Endothelial cell of umbilical vein (primary cell): ENCODE measurements around the gene ATP8A2. TPM values are rescaled to one million over a fixed set of nuclear protein-coding genes. Genes with fewer than 3 reads are reported as not detected.

Experiments used
- BruUV-seq: library from RNA; stranded (reverse); fragments of 400-500 nt; replicated peaks from 2 replicates; lab custom pipeline; 2021; lab: Mats Ljungman, UMichigan
- CTCF ChIA-PET: fragments of 300-600, 350-600 bp; sonication (Branson Sonifier 250); formaldehyde crosslinking; loops from one replicate; lab custom pipeline; 2021; ENCODE audit warnings: antibody characterized with exemption, inconsistent platforms; lab: Charles Lee
- POLR2A ChIA-PET: fragments of 300-600, 350-600 bp; sonication (Branson Sonifier 250); formaldehyde crosslinking; loops from one replicate; lab custom pipeline; 2021; ENCODE audit warnings: antibody characterized with exemption, inconsistent platforms; lab: Charles Lee
- DNase-seq: peaks from one replicate; pipeline ENCODE4 v3.0.0-alpha.2; 2011; ENCODE audit warnings: low read depth, low spot score
- FAIRE-seq: peaks from 2 replicates; lab custom pipeline; 2011; peaks lifted over from hg19 to GRCh38; lab: Jason Lieb, UNC
- H2AFZ ChIP-seq: 2 replicates; pipeline ENCODE4 v1.6.0; 2012; ENCODE audit warnings: low read depth, low read length, control low read depth, inconsistent platforms
- H3K27ac ChIP-seq: 2 replicates; pipeline ENCODE4 v1.5.1; 2011; ENCODE audit warnings: low read depth, mild to moderate bottlenecking, control low read depth, low read length, moderate library complexity; ENCODE audit not compliant: insufficient read depth
- H3K27me3 ChIP-seq, 2 experiments: 2 replicates each; pipeline versions ENCODE4 v1.6.0 to v1.6.1; 2011; ENCODE audit warnings: low read length in 2 of 2, mixed read lengths in 1 of 2; ENCODE audit not compliant: control insufficient read depth in 2 of 2, insufficient read depth in 2 of 2
- H3K36me3 ChIP-seq, 2 experiments: 2 replicates in 1 of 2; 3 replicates in 1 of 2; pipeline ENCODE4 v1.5.1; 2011; ENCODE audit warnings: low read length in 2 of 2, mild to moderate bottlenecking in 1 of 2, moderate library complexity in 1 of 2; ENCODE audit not compliant: control insufficient read depth in 2 of 2, insufficient read depth in 2 of 2; ENCODE audit errors: extremely low read depth in 1 of 2
- H3K4me1 ChIP-seq: 3 replicates; pipeline ENCODE4 v1.5.1; 2011; ENCODE audit warnings: mild to moderate bottlenecking, low read length; ENCODE audit not compliant: control insufficient read depth, insufficient read depth; ENCODE audit errors: extremely low read depth
- H3K4me2 ChIP-seq: 2 replicates; pipeline ENCODE4 v1.6.1; 2011; ENCODE audit warnings: low read length, control low read depth, mixed read lengths; ENCODE audit not compliant: insufficient read depth
- H3K4me3 ChIP-seq, 3 experiments: fragments of 200-600 bp in 1 of 3; sonication (generic), shearing (Covaris generic) in 1 of 3; replicated peaks in 1 of 3; 2 replicates each; pipeline ENCODE4 v1.5.1; 2011 to 2016; ENCODE audit warnings: control low read depth in 3 of 3, low read length in 3 of 3, mild to moderate bottlenecking in 2 of 3, inconsistent platforms in 1 of 3, low read depth in 1 of 3, moderate library complexity in 1 of 3; ENCODE audit not compliant: insufficient read depth in 1 of 3
- H3K79me2 ChIP-seq: 2 replicates; pipeline ENCODE4 v1.6.0; 2012; ENCODE audit warnings: low read length, inconsistent platforms; ENCODE audit not compliant: control insufficient read depth, insufficient read depth
- H3K9ac ChIP-seq: replicated peaks from 2 replicates; pipeline ENCODE3; 2011; ENCODE audit warnings: low read length, control low read depth; ENCODE audit not compliant: insufficient read depth; ENCODE audit errors: extremely low read depth
- H3K9me1 ChIP-seq: replicated peaks from 3 replicates; pipeline ENCODE4 v1.6.0; 2011; ENCODE audit warnings: mild to moderate bottlenecking, low read length; ENCODE audit not compliant: control insufficient read depth, insufficient read depth; ENCODE audit errors: extremely low read depth
- H3K9me3 ChIP-seq: replicated peaks from 2 replicates; pipeline ENCODE4 v1.5.1; 2012; ENCODE audit warnings: low read length, inconsistent platforms; ENCODE audit not compliant: control insufficient read depth, insufficient read depth
- H4K20me1 ChIP-seq: replicated peaks from 2 replicates; pipeline ENCODE3; 2011; ENCODE audit warnings: mild to moderate bottlenecking, low read length; ENCODE audit not compliant: control insufficient read depth, insufficient read depth; ENCODE audit errors: extremely low read depth
- CTCF ChIP-seq, 2 donors: IDR thresholded peaks; 1 replicate in 1 of 2; 2 replicates in 1 of 2; pipeline ENCODE4 v1.5.1; 2011; ENCODE audit warnings: low read length in 2 of 2, mild to moderate bottlenecking in 2 of 2, moderate library complexity in 2 of 2, control low read depth in 1 of 2, inconsistent platforms in 1 of 2, low read depth in 1 of 2; ENCODE audit not compliant: insufficient read depth in 1 of 2; ENCODE audit errors: extremely low read depth in 1 of 2
- EZH2 ChIP-seq: IDR thresholded peaks from 2 replicates; pipeline ENCODE4 v1.6.1; 2012; ENCODE audit warnings: borderline replicate concordance, low read depth, mild to moderate bottlenecking, moderate library complexity, low read length, inconsistent platforms; ENCODE audit not compliant: severe bottlenecking
- FOS ChIP-seq: IDR thresholded peaks from 2 replicates; pipeline ENCODE4 v1.6.1; 2011; ENCODE audit warnings: mild to moderate bottlenecking, low read length, moderate library complexity, borderline replicate concordance; ENCODE audit not compliant: insufficient read depth
- GATA2 ChIP-seq: IDR thresholded peaks from 2 replicates; pipeline ENCODE4 v1.7.0; 2011; ENCODE audit warnings: low read depth, mild to moderate bottlenecking, moderate library complexity, mixed read lengths, low read length; ENCODE audit not compliant: insufficient read length, insufficient read depth
- JUN ChIP-seq: IDR thresholded peaks from 2 replicates; pipeline ENCODE4 v1.6.1; 2011; ENCODE audit warnings: borderline replicate concordance, low read depth; ENCODE audit not compliant: insufficient read length, insufficient read depth
- MAX ChIP-seq: IDR thresholded peaks from 2 replicates; pipeline ENCODE4 v1.6.1; 2011; ENCODE audit not compliant: insufficient read depth, insufficient read length
- MYC ChIP-seq: IDR thresholded peaks from one replicate; pipeline ENCODE4 v1.6.1; 2011; ENCODE audit warnings: mild to moderate bottlenecking, low read depth, low read length
- POLR2A ChIP-seq: IDR thresholded peaks from 2 replicates; pipeline ENCODE4 v1.6.1; 2012; ENCODE audit warnings: low read depth, mild to moderate bottlenecking, control low read depth, low read length
- POLR2AphosphoS5 ChIP-seq: IDR thresholded peaks from 2 replicates; pipeline ENCODE4 v1.6.1; 2012; ENCODE audit warnings: low read depth, mild to moderate bottlenecking, control low read depth, low read length, moderate library complexity; ENCODE audit not compliant: insufficient read depth
- dilution Hi-C: fragments of 300-500 bp; cut with MboI; formaldehyde crosslinking; loops from one replicate; pipeline ENCODE4 v1.15.0; 2019; ENCODE audit warnings: low sequenced_read_pairs; ENCODE audit not compliant: extremely low pct_ligation_motif_present
- intact Hi-C: fragments of 100-400 bp; cut with micrococcal nuclease; formaldehyde crosslinking; loops from one replicate; pipeline ENCODE4 v1.10.0; 2022
- polyA plus RNA-seq, 4 experiments: library from polyadenylated mRNA; depleted of rRNA in 3 of 4; stranded (reverse) in 3 of 4; unstranded in 1 of 4; fragments of >200 nt; gene quantifications; 2 replicates each; pipeline versions ENCODE4 v1.2.1 to v1.2.3, GENCODE V29; 2011 to 2012; ENCODE audit warnings: missing spikeins in 1 of 4
- total RNA-seq: library from RNA; stranded (reverse); gene quantifications from 2 replicates; pipeline ENCODE4 v1.2.3, GENCODE V29; 2021

Gene ATP8A2
- total and polyA plus RNA-seq, 2 donors (not counting 3 experiments of a cell fraction or from before 2014, with no cell fraction given) = 0.11 to 0.49 TPM

GRCh38 chr13:25677956-25678355 lies 306.2 kb downstream of the ATP8A2 start:
- no peaks in the 10 kb centered on the region for H3K79me2 ChIP-seq
- intact Hi-C loops = no loop called here
- no peaks in the 10 kb centered on the region for H3K9me3 ChIP-seq
- dilution Hi-C loops = no loop called here
- no peaks in the 10 kb centered on the region for H3K4me1 ChIP-seq
- FAIRE-seq (no peak), DNase-seq (no peak)
- H3K4me3 ChIP-seq = no peak overlapping the region
- no peak overlapping the region for H3K27ac ChIP-seq
- POLR2A ChIA-PET = no interaction called here
- H2AFZ ChIP-seq = no peak overlapping the region
- H3K9me1 ChIP-seq = no peaks in the 10 kb centered on the region
- H4K20me1 ChIP-seq = no peaks in the 10 kb centered on the region
- H3K36me3 ChIP-seq = no peaks in the 10 kb centered on the region
- no TSS peak for BruUV-seq
- CTCF ChIA-PET = no interaction called here
- TF ChIP-seq MYC = no peak
- no peak for TF ChIP-seq MAX
- no peak for TF ChIP-seq POLR2AphosphoS5
- H3K4me2 ChIP-seq = no peak overlapping the region
- no peaks in the 10 kb centered on the region for H3K27me3 ChIP-seq
- H3K9ac ChIP-seq = no peak overlapping the region

- dilution Hi-C loops = no loop called here
- Histone ChIP-seq H3K27me3 (no peaks in the 10 kb centered on the region), H2AFZ (no peak overlapping the region), H3K9ac (no peak overlapping the region), H3K4me1 (no peaks in the 10 kb centered on the region), H4K20me1 (no peaks in the 10 kb centered on the region), H3K4me3 (no peak overlapping the region), H3K27ac (no peak overlapping the region), H3K79me2 (no peaks in the 10 kb centered on the region), H3K9me1 (no peaks in the 10 kb centered on the region), H3K9me3 (no peaks in the 10 kb centered on the region), H3K36me3 (no peaks in the 10 kb centered on the region), H3K4me2 (no peak overlapping the region)
- no TSS peak for BruUV-seq
- POLR2A ChIA-PET = no interaction called here
- intact Hi-C loops = no loop called here
- CTCF ChIA-PET = no interaction called here
- no peak for FAIRE-seq
- no peak for TF ChIP-seq CTCF (IDR thresholded peaks at IDR 0.05; ENCODE audit: extremely low read depth in 1 of 2, insufficient read depth in 1 of 2, low read depth in 1 of 2, low read length in 2 of 2)
- no peak for TF ChIP-seq GATA2
- TF ChIP-seq POLR2AphosphoS5 = no peak
- TF ChIP-seq JUN = no peak
- no peak for TF ChIP-seq EZH2
- no peak for TF ChIP-seq MYC
- TF ChIP-seq POLR2A = no peak
- no peak for TF ChIP-seq FOS
- TF ChIP-seq MAX = no peak
- DNase-seq = no peak
These were observed 306.6 kb downstream of the ATP8A2 start for GRCh38 chr13:25678398-25678797.
